Adipocyte (in vitro differentiated cells): ENCODE data around the gene PCYT2.
"Not testable (repeated sequence)": the region's sequence is repeated elsewhere in the genome, so short reads cannot be mapped to it uniquely, and the experiment has no call there.

ENCODE experiments used
- DNase-seq: peaks from one replicate; pipeline ENCODE4 v3.0.0-alpha.2; 2015; ENCODE audit warnings: low read depth
- H3K27me3 ChIP-seq: replicated peaks from 2 replicates; pipeline ENCODE4 v1.7.0; 2013; ENCODE audit warnings: mild to moderate bottlenecking, low read length, moderate library complexity; ENCODE audit not compliant: control insufficient read depth, insufficient read depth
- H3K36me3 ChIP-seq: 2 replicates; pipeline ENCODE4 v1.7.0; 2013; ENCODE audit warnings: low read length, mild to moderate bottlenecking, moderate library complexity; ENCODE audit not compliant: control insufficient read depth, insufficient read depth, severe bottlenecking
- H3K4me1 ChIP-seq: 2 replicates; pipeline ENCODE4 v1.7.0; 2013; ENCODE audit warnings: mild to moderate bottlenecking, low read length, moderate library complexity; ENCODE audit not compliant: control insufficient read depth, insufficient read depth
- H3K4me3 ChIP-seq: 2 replicates; pipeline ENCODE4 v1.7.0; 2013; ENCODE audit warnings: mild to moderate bottlenecking, low read length, moderate library complexity
- H3K9ac ChIP-seq: 2 replicates; pipeline ENCODE4 v1.7.0; 2013; ENCODE audit warnings: mild to moderate bottlenecking, low read length, moderate library complexity
- H3K9me3 ChIP-seq: 2 replicates; pipeline ENCODE4 v1.7.0; 2013; ENCODE audit warnings: mild to moderate bottlenecking, low read length, moderate library complexity; ENCODE audit not compliant: control insufficient read depth

PCYT2 gene

GRCh38 chr17:81954131-81955057, 43.2 kb upstream of the PCYT2 start:
- no peak for DNase-seq
- Histone ChIP-seq H3K4me3 (no peak overlapping the region), H3K9ac (no peak overlapping the region), H3K27me3 (peaks cover 34% of the 10 kb centered on the region), H3K9me3 (no peaks in the 10 kb centered on the region), H3K36me3 (no peaks in the 10 kb centered on the region), H3K4me1 (no peaks in the 10 kb centered on the region)

GRCh38 chr17:81953443-81953842, 42.2 kb upstream of the PCYT2 start:
- H3K27me3 ChIP-seq = peaks cover 27% of the 10 kb centered on the region
- not testable (repeated sequence) for DNase-seq, H3K36me3 ChIP-seq, H3K9ac ChIP-seq, H3K9me3 ChIP-seq, H3K4me3 ChIP-seq, H3K4me1 ChIP-seq

GRCh38 chr17:81952792-81953228, 41.6 kb upstream of the PCYT2 start:
- H3K27me3 ChIP-seq = peaks cover 21% of the 10 kb centered on the region
- H3K36me3 ChIP-seq = no peaks in the 10 kb centered on the region
- H3K9me3 ChIP-seq = no peaks in the 10 kb centered on the region
- no peak overlapping the region for H3K9ac ChIP-seq
- no peak overlapping the region for H3K4me3 ChIP-seq
- no peaks in the 10 kb centered on the region for H3K4me1 ChIP-seq
- no peak for DNase-seq

GRCh38 chr17:81951785-81952684, 40.8 kb upstream of the PCYT2 start:
- Histone ChIP-seq H3K4me3 (no peak overlapping the region), H3K36me3 (no peaks in the 10 kb centered on the region), H3K27me3 (peaks cover 19% of the 10 kb centered on the region), H3K4me1 (no peaks in the 10 kb centered on the region), H3K9ac (no peak overlapping the region), H3K9me3 (no peaks in the 10 kb centered on the region)
- DNase-seq = no peak

- H3K9ac ChIP-seq = no peak overlapping the region
- H3K4me3 ChIP-seq = no peak overlapping the region
- H3K9me3 ChIP-seq = no peaks in the 10 kb centered on the region
- H3K27me3 ChIP-seq = peaks cover 13% of the 10 kb centered on the region
- no peaks in the 10 kb centered on the region for H3K36me3 ChIP-seq
- DNase-seq = no peak
- no peaks in the 10 kb centered on the region for H3K4me1 ChIP-seq
Observed at GRCh38 chr17:81950501-81950900, 39.3 kb upstream of the PCYT2 start.

- Histone ChIP-seq H3K4me1 (no peaks in the 10 kb centered on the region), H3K4me3 (no peak overlapping the region), H3K9ac (no peak overlapping the region), H3K9me3 (no peaks in the 10 kb centered on the region), H3K27me3 (peaks cover 18% of the 10 kb centered on the region), H3K36me3 (no peaks in the 10 kb centered on the region)
- DNase-seq = no peak
Observed at GRCh38 chr17:81948635-81949378, 37.6 kb upstream of the PCYT2 start.

GRCh38 chr17:81947189-81947588, 36.0 kb upstream of the PCYT2 start, which contains the start of gene MYADML2:
TSS of gene MYADML2 (minus strand) at chr17:81947233. CDS start at chr17:81941741, 5,492 bp downstream.
- Histone ChIP-seq H3K36me3 (no peaks in the 10 kb centered on the region), H3K9me3 (no peaks in the 10 kb centered on the region), H3K4me3 (no peak within 1 kb of the TSS), H3K4me1 (no peaks in the 10 kb centered on the region), H3K27me3 (peaks cover 14% of the 10 kb centered on the region), H3K9ac (no peak within 1 kb of the TSS)
- DNase-seq = no peak

- no peak overlapping the region for H3K9ac ChIP-seq
- H3K9me3 ChIP-seq = no peaks in the 10 kb centered on the region
- peaks cover 7% of the 10 kb centered on the region for H3K4me1 ChIP-seq
- H3K4me3 ChIP-seq = no peak overlapping the region
- peaks cover 19% of the 10 kb centered on the region for H3K27me3 ChIP-seq
- no peaks in the 10 kb centered on the region for H3K36me3 ChIP-seq
- DNase-seq = no peak
Observed at GRCh38 chr17:81944858-81945257, 33.7 kb upstream of the PCYT2 start.

- Histone ChIP-seq H3K9ac (no peak overlapping the region), H3K4me1 (peaks cover 11% of the 10 kb centered on the region), H3K27me3 (peaks cover 19% of the 10 kb centered on the region), H3K4me3 (no peak overlapping the region), H3K9me3 (no peaks in the 10 kb centered on the region), H3K36me3 (no peaks in the 10 kb centered on the region)
- no peak for DNase-seq
Observed at GRCh38 chr17:81942167-81942553, 31.0 kb upstream of the PCYT2 start.

GRCh38 chr17:81941484-81942166, 30.4 kb upstream of the PCYT2 start:
- Histone ChIP-seq H3K4me1 (peaks cover 14% of the 10 kb centered on the region), H3K9ac (no peak overlapping the region), H3K9me3 (no peaks in the 10 kb centered on the region), H3K27me3 (peaks cover 19% of the 10 kb centered on the region), H3K36me3 (no peaks in the 10 kb centered on the region), H3K4me3 (no peak overlapping the region)
- DNase-seq = no peak
